NCI-H128 (cell line): ENCODE measurements around the gene DCAF8.

Experiments
- DNase-seq: peaks from one replicate; lab custom pipeline; 2025; ENCODE audit not compliant: unreplicated experiment; lab: John Stamatoyannopoulos, UW

The DCAF8 gene

DNA sequence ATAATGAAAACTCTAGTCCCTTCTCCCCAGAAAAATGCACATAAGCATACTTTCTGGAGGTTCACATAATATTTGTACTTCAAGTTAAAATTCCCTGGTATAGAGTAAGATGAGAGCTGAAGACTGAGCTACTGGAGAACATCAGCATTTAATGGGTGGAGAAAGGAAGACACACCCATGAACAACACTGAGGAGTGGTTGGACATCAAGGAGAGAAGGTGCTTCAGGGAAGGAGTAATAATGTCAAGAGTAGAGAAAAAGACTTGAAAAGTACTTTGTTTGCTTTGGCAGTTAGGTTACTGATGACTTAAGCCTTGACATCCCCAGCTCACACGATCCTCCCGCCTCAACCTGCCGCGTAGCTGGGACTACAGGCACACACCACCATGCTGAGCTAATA is 35.3 kb downstream of the DCAF8 start:
- no peak for DNase-seq

DNA sequence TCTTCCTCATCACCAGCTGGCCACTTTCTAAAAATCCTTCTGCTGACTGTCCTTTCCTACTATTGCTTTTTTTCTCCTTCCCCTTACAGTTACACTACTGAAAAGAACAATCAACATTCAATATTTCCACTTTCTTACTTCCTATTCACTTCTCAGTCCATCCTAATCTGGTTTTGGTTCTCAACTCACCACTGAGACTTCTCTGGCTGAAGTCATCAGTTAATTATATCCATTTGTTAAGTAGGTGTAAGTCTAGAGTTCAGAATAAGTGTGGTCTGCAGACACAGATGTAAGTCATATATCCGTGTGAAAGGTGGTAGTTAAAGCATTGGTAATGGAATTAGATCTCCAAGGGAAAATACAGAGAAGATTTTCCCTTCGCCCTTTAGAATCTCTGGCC is 35.7 kb downstream of the DCAF8 start:
- DNase-seq, result no peak

DNA sequence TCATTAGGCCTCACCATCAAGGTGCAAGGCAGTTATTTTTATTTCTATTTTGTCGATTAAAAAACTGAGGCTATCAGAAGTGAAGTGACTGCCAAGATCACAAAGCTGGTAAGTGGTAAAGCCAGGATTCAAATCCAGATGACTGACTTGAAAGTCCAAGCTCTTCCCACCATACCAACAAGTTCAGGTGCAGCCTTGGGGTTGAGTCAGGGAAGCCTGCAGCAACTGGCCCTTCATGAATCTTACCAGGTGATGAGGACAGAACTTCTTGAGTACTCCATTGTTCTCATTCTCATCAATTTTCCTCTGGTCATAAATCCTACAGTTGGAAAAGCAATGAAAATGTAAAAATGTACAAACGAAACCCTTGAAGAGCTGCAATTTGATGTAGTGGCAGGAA is 37.0 kb downstream of the DCAF8 start:
- DNase-seq, result no peak

DNA sequence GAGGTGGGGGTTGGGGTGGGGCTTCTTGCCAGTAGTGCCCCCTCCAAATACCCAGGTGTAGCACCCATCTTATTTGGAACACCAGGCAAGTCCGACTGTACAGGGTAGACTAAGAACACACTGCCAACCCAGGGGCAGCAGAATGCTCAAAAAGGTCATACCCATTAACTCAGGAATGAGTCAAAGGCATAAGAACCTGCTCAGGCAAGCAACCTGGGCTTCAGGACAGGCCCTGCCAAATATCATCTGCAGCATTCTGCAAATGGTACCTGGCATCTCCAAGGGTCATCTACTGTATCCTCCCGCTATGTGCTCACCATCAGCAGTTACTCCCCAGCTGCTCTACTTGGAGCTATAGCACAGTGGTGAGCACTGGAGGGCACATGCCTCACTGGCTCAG is 37.7 kb downstream of the DCAF8 start:
- no peak for DNase-seq

DNA sequence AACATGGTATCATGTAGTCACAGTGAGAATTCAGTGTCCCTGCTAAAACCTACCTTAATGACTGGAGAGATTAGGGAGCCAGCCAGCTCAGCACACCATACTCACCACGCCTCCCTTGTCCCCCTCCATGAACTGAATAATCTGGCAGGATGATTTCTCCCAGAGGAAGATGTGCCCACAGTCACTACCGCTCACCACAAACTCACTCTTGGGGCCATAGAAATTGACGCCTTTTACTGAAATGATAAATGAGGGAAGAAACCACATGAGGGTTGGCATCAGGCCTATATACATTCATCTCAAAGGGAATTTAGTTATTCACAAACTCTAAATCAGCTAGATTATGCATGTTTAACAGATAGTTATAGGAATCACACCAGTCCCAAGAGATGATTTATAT is 39.8 kb downstream of the DCAF8 start:
- DNase-seq, result no peak

DNA sequence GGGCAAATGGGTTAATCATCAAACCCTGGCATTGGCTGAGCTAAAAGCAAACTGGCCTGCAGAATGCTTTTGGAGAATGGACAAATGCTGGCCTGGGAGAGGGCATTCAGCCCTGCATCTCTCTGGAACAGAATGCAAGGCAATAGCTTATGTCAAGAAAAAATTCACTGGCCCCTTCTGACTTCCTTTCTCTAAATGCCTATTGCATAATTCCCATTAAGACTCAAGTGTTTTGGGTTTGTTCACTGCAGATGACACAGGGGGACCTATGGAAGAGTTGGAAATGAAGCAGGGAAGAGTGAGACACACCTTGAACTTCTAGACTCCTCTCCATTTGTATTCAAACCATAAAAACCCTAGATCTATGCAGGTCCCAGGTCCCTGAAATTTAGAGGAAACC is 41.3 kb downstream of the DCAF8 start:
- DNase-seq, result no peak

DNA sequence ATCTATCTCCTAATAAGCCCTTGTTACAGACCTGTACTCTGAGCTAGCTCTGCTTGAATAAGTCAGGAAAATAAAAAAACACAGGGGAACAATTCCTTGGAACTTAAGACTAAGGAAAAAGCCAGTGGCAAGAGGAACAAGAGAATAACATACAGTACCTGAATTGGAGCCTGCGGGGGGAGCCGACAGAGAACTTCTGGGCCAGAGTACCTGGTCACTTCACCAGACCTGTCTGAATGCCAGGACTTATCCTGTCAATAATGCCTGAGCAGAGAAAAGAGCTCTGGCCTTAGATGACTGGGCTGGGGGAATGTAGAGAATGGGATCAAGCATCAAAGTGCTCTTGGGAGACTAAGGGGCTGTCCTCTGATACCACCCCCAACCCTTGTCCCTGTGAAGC is 42.0 kb downstream of the DCAF8 start:
- no peak for DNase-seq

DNA sequence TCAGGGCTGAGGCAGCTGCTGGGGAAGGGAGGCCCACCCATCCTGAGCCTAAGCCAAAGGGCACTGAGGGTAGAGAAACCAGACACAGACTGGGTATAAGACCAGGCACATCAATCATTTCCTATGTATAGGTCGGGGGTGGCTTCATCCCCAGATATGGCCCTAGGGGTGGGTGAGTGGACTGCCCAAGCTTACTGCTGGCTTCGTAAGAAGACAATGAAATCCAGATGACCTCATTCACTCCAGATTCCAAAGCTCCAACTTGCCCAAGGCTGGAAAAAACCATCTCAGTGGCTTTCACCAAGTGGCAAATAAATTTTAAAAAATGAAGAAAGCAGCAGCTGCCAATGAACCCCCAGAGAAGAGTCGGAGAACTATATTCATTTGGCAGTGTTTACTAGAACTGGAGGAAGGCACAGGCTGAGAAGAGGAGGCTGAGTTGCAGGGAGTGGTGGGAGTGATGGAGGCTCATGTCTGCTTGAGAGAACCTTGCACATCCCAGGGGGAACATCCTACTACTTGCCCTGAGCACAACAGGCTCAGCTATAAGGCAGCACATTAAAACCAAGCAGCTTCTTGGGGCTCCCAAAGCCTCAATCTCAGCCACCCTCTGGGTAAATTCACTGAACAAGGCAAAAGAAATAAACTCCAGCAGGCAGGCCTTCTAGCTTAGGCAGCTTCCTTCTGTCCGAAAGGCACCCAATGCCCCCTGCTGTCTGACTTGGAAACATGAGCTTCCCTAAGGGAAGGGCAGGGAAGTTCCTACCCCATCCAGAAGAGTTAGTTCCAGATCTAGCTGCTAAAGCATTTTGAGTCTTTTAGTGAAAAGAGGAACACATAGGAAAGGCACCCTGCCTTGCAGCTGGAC is 43.1 kb downstream of the DCAF8 start:
- no peak for DNase-seq

DNA sequence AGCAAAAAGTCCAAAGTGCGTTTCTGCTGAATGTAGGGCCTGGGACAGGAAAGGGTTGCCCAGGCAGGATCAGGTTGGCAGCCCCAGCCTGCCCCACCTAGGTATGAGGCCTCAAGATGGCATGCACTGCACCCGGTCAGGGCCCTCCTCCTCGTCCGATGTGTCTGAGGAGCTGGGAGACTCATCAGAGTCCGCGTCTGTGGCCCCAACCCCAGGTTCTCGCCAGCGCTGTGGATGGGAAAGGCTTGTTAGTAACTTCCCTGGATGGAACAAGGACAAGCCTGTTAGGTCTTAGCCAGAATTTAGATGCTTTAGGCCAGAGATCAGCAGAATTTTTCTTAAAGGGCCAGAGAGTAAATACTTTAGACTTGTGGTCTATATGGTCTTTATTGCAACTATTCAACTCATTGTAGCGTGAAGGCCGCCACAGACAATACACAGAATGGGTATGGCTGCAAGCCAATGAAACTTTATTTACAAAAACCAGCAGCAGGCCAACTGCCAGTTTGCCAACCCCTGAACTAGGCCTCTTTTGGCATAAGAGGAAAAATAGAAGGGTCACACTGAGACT is 44.8 kb downstream of the DCAF8 start:
- DNase-seq, result no peak

DNA sequence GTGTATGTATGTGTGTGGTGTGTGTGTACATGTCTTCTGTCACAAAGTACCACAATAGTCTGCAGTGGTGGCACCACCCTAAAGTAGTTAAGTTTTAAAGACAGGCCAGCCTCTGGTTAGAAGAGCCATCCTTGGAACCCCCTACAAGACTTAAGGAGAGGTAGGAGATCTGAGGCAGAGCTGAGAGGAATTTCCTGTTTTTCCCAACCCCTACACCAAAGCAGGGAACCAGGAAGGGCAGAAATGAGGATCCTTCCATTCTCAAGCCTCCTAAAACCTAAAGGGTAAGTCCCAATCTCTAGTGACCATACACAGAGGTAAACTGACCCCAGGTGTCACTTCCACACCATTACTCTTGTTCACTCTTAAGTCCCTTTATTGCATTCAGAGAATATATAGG is 46.0 kb downstream of the DCAF8 start:
- DNase-seq, result no peak

DNA sequence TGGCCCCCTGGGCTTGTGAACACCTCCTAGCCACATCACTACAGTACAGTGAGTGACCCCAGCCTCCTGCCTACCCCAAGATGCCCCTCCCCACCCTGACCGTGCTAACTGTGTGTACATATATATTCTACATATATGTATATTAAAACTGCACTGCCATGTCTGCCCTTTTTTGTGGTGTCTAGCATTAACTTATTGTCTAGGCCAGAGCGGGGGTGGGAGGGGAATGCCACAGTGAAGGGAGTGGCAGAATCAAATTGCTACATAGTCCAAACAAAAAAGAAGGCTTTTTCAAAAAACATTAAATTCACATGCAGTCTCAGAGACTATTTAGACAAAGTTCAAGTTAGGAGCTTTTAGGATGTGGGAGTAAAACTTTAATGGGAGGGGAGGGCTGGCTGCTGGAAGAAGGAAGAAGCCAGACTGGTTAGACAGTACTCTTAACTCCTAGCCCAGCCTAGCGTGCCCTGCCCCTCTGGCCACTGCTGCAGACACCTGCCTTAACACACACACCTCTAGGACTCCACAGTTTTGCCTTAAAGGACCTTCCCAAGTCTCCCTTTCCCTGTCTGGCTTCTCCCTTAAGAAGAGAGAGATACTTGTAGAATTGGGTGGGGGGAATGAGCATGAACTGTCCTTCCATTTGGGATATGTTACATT is 47.7 kb downstream of the DCAF8 start:
- no peak for DNase-seq

DNA sequence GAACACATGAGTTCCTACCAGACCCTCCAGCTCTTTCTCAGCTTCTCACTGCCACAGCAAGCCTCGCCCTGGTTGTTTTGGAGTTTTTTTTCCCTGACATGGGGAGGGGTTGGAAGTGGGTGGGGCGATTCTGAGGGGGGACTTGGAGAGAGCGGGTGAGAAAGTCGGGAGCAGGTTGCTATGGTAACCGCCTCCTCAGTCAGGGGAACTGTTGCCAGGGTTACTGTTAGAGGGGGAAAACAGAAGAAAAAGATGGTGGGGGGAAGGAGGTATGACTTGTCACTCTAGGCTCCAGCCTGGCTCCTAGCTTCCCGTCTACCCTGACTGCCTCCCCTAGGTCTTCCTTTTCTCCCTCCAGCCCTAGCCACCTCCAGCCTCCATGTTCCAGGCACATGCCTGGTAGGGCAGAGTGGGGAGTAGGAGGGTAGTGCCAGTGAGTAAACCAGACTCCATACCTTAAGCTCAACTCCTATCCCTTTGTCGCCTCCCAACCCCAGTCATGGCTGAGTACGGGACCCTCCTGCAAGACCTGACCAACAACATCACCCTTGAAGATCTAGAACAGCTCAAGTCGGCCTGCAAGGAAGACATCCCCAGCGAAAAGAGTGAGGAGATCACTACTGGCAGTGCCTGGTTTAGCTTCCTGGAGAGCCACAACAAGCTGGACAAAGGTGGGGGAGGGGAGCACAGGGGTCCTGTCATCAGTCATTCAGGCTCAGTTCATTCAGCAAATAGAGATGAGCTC is 51.1 kb downstream of the DCAF8 start:
- no peak for DNase-seq

DNA sequence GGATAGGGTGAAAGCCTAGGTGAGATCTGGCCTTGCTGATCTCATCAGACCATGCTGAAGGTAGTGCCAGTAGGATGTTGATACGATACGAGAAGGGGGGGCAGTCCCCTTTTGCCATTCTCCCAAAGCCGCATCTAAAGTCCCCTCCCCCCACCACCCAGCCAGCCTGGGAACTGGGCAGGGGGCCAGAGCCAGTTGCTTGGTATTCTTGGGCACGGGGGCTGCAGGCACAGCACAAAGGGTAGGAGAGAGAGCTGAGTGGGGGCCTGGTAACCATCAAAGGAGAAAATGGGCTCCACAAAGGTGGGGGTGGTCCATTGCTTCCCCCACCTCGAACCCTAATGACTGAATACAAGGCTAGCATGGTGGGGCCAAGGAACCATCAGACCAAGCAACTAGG is 51.8 kb downstream of the DCAF8 start:
- no peak for DNase-seq

DNA sequence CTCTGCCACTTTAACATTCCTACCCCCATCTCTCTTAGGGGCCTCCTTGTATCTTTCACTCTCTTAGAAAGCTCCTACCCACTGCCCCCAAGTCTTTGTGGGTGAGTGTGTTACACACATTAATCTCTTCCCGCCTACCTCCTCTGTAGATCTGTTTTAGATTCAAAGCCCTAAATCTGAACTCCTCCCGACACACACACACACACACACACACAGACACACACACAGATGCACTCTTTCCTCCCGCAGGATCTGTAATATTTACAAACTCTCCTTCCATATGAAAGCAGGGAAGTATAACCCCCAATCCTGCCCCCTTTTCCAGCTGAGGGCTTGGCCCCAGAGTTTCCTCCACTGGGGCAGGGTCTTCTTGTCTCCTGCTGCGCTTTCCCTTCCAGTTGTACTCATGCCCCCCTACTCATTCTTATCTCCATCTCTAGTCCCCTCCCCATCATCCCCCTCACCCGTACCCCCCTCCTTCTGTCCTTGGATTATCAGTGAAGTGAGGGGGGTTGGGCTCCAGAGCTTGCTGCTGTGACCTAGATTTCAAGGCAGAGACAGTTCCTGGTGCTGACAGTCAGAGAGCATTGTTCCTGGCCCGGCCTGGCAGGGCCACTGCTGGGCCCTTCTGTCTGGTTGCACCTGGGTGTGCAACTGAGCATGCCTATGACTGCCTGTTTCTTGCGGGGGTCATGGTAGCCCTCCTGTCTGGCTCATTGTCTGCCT is 52.9 kb downstream of the DCAF8 start:
- no peak for DNase-seq

DNA sequence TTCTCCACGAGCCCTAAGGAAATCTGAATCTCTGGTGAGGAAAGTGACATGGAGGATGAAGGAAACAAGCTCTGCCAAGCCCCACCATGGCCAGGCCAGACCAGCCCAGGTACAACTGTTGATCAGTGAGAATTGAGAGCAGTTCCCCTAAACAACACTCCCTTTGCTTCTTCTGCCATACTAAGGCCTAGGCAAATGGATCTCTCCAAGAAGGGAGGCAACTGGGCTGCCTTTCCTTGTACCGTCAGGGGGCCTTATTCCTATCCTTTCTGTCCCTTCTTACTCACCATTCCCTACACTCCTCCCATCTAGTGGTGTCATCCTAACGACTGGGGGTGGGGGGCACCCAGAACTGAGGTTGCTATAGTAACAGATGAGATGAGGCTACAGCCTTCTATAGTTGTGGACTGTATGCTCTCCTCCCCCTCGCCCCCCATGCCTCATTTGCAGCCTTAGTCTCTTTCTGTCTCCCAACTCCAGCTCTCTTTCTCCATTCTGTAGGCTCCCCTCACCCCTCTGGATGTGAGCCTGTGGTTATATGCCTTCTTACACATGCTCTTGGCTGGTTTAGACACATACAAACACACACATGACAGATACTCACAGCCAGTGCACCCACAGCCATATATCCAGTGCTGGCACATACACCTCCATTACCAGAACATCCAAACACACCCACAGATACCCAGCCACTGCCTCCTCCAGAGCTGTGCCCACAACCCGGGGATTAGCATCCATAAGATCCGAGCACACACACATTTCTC is 53.6 kb downstream of the DCAF8 start:
- DNase-seq, result no peak

DNA sequence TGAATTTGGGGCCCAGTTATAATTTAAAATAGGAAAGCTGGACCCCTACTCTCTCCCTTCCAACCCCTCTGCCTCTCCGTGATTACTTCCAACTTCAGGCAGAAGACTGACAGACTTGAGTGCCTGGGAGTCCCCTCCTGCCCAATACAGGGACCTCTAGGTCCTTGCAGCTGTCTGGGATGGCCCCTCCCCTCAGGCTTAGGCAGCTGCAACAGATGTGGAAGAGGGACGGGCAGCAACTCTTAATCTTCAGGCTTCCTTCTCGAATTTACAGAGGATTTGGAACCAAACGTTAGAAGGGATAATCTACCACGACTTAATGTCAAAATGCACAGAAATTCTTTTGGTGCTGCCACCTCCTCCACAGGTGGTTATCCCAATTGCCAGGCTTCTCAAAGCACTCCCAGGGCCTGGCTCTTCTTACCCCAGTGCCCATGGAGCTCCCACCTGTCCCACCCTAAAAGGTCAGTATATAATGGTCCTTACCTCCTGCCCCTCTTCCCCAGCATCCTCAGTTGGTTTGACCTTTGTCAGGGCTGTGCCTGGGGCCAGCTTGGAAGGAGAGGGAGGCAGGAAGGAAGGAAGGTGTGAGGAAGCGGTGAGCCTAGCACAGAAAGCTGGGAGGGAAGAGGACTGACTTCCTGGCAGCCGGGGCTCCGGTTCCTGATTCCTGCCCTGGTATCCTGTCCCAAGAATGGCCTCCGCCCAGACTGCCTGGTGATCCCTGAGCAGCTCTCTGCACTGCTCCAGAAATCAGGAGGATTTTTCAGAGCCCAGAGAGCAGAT is 54.4 kb downstream of the DCAF8 start:
- no peak for DNase-seq

DNA sequence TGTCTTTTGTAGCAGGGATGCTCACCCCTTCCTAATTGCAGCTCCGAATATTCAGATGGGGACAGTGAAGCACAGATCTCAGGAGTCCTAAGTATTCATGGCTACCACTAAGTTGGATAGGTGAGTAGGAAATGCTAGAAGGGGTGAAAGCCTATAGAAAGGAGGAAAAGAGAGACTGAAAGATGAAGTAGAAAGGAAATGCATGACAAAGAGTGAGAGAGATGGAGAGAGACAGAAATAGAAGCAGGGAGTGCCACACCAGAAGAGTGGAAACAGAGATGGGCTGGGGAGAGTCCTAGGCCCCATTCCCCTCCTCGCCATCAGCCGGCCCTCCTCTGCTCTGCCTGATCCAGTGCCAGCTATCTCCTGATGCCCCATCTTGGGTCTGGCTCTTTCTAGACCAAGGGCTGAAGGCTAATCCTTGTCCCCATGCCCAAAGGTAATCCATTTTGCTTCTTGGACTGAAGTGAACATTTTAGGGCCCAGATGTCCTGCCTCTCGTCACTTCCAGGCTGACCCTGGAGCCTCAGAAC is 55.2 kb downstream of the DCAF8 start:
- DNase-seq, result no peak

DNA sequence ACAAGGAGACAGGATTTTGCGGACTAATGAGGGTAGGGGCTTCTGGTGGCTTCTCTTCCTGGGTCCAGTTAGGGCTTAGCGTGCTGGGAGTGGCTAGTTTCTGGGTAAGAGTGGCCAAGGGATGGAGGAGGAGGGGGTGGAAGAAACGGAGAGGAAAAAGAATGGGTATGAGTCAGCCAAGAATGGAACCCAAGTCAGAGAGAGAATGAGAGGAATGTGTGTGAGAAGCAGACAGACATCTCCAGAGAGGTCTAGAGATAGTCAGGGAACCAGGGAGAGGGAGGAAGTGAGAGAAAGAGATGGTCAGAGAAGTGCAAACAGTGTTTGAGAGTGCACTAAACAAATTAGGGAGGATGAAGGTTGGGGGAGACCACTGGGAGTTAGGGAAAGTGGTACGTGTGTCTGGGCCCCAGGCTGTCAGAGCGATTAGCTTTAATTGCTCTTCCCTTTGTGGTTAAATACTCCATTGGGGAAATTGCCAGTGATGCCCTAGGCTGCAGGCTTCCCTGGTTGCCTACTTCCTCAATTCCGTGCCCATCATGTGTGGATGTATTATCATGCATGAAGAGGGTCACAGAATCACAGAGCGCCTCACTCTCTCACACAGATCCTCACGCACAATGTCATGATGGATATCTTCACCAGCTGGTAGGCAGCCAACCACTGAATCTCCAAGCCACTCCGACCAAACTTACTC is 55.8 kb downstream of the DCAF8 start:
- no peak for DNase-seq

DNA sequence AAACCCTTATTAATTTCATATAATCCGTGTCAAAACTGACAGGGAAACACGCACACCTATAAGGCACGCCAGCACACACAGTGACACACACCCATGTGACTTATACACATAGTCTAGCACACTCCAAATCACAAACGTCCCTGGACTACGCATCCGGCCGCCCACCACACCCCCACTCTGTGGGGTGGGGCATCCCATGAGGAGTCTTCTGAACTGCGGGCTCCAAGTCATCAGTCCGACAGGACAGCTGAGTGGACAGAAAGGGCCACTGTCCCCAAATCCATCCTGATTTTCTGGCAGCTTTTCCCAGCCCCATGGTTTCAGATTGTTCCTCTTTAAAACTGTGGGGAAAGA is 56.3 kb downstream of the DCAF8 start:
- DNase-seq, result no peak
